Activated CD4-positive, alpha-beta T cell treated with anti-CD3 and anti-CD28 coated beads for 48 hours (primary cell): ENCODE data around the gene TIAM1.

Source experiments
- DNase-seq: peaks from one replicate; pipeline ENCODE4 v3.0.0-alpha.2; 2020

TIAM1 gene

DNA sequence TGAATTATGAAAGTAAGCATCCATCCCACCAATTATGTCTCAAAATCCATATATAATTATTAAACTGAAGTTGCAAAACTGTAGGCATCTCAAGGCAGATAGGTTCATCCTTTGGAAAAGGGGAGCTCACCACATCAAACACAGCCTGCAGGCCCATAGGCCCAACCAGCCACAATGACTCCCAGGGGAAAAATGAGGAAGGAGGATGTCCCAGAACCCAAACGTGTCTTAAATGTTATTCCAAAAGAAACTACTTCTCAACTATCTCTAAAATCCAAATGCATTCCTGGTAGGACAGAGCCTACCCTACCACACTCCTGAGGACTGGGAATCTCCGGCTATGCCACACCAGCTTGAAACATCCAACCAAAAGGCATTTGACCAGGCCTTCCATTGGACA, 12.8 kb downstream of the TIAM1 start:
- DNase-seq, result no peak

DNA sequence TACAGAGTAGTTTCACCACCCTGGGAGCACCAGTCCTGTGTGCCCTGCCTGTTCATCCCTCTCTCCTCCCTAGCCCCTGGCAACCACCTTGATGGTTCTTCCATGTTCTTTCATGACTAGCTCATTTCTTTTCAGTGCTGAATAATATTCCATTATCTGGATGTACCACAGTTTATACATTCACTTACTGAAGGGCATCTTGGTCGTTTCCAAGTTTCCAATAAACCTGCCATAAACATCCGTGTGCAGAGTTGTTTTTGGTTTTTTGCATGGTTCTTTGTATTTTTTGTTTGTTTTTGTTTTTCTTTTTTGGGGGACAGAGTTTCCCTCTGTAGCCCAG, 13.9 kb downstream of the TIAM1 start:
- no peak for DNase-seq

DNA sequence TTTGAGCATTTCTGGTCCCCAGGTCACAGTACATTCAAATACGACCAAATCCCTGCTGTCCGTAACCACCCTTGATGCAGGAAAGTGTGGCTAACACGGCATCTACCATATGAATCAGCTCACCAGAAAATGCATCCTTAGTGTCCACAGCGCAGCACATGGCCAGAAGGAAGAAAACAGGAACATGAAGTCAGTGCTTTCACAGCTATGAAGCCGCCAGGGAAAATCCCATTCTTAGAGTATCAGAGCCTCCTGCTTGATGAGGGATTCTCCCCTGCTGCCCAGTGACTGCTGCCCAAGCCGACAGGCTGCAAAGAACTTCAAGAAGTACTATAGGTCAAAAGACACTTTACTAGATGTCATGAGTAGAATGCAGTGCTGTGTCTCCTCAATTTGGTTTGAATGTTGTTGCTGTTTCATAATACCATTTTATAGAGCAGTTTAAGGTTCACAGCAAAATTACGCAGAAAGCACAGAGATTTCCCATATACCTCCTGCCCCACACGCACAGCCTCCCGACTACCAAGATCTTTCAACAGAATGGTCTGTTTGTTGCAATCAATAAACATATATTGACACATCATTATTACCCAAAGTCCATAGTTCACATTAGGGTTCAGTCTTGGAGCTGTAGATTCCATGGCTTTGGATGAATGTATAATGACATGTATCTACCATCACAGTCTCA, 14.5 kb downstream of the TIAM1 start:
- DNase-seq, result no peak

DNA sequence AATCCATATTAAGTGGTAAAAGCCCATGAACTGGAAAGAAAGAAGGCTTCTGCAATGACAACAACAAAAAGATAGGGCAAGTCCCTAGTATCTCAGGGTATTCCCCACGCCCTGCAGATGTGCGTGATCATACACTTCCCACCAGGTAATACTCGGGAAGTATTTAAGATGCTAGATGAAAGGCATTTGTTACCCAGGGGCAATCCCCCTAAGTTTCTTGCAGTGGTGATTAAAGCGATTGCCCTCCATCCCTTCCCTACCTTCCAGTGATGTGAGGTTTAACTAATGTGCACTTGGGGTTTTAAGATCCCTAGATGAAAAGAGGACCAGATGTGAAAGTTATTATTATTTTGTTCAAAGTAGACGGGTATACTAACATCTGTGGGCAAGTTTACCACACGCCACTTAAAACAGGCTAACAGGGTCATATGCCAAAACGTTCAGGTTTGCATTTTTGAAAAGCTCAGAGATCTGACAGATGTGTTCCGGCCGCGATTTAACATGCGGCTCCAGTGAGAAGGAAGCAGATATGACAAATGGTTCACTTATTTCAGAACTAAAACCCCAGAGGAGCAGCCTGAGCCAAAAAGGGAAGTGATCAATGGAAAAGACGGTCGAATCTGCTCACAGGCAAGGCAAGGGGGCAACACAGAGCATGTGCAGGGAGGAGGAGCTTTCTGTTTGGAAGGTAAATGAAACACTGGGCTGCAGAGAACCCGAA, 17.4 kb downstream of the TIAM1 start:
- DNase-seq, result peak; percentile 75

DNA sequence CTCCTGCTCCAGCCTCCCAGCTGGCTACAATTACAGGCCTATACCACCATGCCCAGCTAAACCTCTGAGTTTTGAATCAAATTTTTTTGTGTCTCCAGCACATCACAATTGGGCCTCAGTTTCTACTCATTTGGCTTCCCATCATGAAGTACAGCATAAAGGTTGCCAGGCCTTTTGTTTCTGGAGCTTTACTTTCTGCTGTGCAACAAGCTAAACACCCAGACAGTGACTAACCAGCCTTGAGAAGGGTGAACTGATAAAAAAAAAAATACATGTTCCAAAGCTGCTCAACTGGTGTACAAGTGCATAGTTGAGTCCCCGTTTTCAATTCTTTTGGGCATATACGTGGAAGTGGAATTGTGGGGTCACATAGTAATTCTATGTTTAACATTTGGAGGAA, 25.1 kb downstream of the TIAM1 start:
- no peak for DNase-seq

DNA sequence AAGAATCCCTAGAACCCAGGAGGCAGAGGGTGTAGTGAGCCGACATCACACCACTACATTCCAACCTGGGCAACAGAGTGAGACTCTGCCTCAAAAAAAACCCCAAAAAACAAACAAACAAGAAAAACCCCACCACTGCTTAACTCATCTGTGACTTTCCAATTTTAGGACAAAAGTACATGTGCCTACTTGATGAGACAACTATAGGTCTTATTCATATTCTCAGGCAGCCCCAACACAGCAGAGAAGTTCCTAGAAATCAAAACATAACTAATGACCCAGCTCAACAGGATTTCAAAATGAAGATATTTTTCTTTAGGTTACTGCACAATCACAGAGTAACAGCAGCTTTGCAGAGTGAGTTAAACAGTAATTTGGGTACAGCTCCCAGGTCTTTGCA, 26.4 kb downstream of the TIAM1 start:
- DNase-seq, result no peak

GRCh38 chr21:31316488-31317169, 27.4 kb downstream of the TIAM1 start:
- no peak for DNase-seq

- DNase-seq, result no peak
Observed at GRCh38 chr21:31316072-31316471, 28.0 kb downstream of the TIAM1 start.

DNA sequence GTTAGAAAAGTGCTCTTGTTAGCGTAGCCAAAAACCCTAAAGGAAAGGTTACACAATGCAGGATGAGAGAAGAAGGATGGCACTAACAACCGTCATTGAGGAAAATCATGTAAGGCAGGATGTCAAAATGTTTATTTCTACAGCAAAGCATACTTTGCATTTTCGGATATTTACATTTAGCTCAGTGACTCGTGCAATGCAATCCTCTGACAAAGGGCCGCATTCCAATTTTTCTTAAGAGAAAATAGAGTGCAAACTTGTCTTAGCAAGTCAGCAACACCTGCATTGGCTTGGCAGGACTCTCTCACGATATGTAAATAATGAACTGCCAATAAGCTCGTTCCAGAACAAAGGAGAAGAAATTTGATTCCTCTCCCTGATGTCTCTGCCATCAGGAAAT, 33.3 kb downstream of the TIAM1 start:
- no peak for DNase-seq

- no peak for DNase-seq
Observed at GRCh38 chr21:31308584-31308983, 35.5 kb downstream of the TIAM1 start.

GRCh38 chr21:31305888-31306287, 38.2 kb downstream of the TIAM1 start:
- no peak for DNase-seq

- DNase-seq, result no peak
Observed at GRCh38 chr21:31299291-31300147, 44.5 kb downstream of the TIAM1 start.

DNA sequence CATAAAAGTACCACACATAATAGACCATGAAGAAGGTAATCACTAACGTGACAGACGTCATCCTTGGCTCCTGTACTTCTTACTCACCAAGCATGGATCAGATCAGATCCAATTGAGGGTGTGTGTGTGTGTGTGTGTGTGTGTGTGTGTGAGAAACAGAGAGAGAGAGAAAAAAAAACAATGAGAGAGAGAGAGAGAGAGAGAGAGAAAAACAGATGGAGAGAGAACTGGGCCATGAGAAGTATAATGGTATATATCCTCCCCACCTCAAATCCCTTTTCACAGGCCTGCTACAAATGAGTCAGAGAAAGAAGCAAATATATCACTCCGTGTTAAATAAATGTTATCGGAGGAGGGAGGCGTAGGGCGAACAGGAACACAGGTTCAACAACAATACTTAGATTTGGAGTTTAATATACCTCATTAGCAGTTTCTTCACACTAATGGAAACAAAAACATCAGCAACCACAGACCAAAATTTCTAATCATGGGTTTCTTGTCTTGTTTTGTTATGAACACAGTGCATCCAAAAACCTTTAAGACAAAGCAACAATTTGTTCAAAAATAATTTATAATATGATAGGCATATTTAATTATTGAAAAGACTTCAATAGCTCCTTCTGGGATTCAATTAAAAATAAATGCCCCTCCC, 45.3 kb downstream of the TIAM1 start:
- no peak for DNase-seq

GRCh38 chr21:31297806-31298205, 46.3 kb downstream of the TIAM1 start:
- DNase-seq, result no peak

DNA sequence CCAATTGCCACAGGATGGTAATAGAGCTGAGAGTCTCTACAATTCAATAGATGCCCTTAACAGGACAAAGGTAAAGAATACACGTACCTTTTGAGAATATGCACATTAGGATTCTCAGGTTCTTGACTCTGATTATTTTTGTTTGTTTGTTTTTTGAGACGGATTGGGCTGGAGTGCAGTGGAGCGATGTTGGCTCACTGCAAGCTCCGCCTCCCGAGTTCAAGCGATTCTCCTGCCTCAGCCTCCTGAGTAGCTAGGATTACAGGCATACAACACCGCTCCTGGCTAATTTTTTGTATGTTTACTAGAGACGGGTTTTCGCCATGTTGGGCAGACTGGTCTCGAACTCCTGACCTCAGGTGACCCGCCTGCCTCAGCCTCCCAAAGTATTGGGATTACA, 48.4 kb downstream of the TIAM1 start:
- no peak for DNase-seq

DNA sequence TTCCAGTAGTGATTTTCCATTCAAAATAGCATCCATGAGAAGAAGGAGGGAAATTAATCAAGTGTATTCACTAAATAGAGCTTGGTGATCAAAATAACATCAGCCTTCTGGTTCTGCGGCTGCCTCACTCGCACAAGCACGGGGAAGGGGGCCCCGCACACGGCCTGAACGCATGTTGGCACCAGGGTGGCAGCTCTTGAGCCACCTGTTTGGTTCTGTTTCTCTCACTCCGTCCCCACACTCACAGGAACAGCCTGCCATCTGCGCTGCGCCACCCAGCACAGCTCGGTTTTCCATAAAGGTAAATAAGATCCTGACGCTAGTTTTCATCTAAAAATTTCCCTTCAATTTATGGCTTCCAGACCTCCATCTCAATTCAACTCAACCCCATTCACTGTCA, 49.4 kb downstream of the TIAM1 start:
- no peak for DNase-seq

- peak; percentile 83 for DNase-seq
Observed at GRCh38 chr21:31293986-31294385, 50.1 kb downstream of the TIAM1 start.

- DNase-seq, result no peak
Observed at GRCh38 chr21:31290765-31291164, 53.3 kb downstream of the TIAM1 start.

- no peak for DNase-seq
Observed at GRCh38 chr21:31289702-31290101, 54.4 kb downstream of the TIAM1 start.

DNA sequence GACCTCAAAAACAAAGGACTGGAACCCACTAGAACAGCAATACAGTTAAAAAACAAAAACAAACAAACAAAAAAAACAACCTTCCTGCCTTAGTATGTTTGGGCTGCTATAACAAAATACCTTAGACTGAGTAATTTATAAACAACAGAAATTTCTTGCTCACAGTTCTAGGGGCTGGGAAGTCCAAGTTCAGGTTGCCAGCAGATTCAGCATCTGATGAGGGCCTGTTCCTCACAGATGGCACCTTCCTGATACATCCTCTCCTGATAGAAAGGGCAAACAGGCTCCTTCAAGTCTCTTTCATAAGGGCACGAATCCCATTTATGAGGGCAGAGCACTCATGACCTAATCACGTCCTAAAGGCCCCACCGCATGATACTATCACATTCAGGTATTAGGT, 55.9 kb downstream of the TIAM1 start:
- no peak for DNase-seq

GRCh38 chr21:31287201-31287600, 56.9 kb downstream of the TIAM1 start:
- no peak for DNase-seq

GRCh38 chr21:31286621-31287020, 57.4 kb downstream of the TIAM1 start:
- no peak for DNase-seq
